MV-4-11 (cell line): Measurements from ENCODE around the gene ARHGAP42.
"Not testable (repeated sequence)": the region's sequence is repeated elsewhere in the genome, so short reads cannot be mapped to it uniquely, and the experiment has no call there.

Source experiments
- DNase-seq: peaks from one replicate; lab custom pipeline; 2025; lab: John Stamatoyannopoulos, UW

Gene ARHGAP42

GRCh38 chr11:100687054-100687629, at the start of gene ARHGAP42:
Gene ARHGAP42 (plus strand): TSS chr11:100687288. CDS start chr11:100687679, 391 bp downstream.
- peak; percentile 32 for DNase-seq

- DNase-seq = no peak
Observed at GRCh38 chr11:100637706-100638105, 49.4 kb upstream of the ARHGAP42 start.

- DNase-seq = no peak
Observed at GRCh38 chr11:100638648-100639047, 48.4 kb upstream of the ARHGAP42 start.

GRCh38 chr11:100639140-100639539, 47.9 kb upstream of the ARHGAP42 start:
- DNase-seq = no peak

GRCh38 chr11:100640071-100640470, 47.0 kb upstream of the ARHGAP42 start:
- DNase-seq = no peak

- DNase-seq = no peak
Observed at GRCh38 chr11:100640646-100641045, 46.4 kb upstream of the ARHGAP42 start.

GRCh38 chr11:100641456-100641855, 45.6 kb upstream of the ARHGAP42 start:
- DNase-seq = no peak

- no peak for DNase-seq
Observed at GRCh38 chr11:100646545-100646944, 40.5 kb upstream of the ARHGAP42 start.

GRCh38 chr11:100647861-100648260, 39.2 kb upstream of the ARHGAP42 start:
- DNase-seq = no peak

- DNase-seq = no peak
Observed at GRCh38 chr11:100663583-100663982, 23.5 kb upstream of the ARHGAP42 start.

- no peak for DNase-seq
Observed at GRCh38 chr11:100663996-100664395, 23.1 kb upstream of the ARHGAP42 start.

GRCh38 chr11:100666816-100667215, 20.3 kb upstream of the ARHGAP42 start:
- DNase-seq = not testable (repeated sequence)

GRCh38 chr11:100667449-100667848, 19.6 kb upstream of the ARHGAP42 start:
- no peak for DNase-seq

- no peak for DNase-seq
Observed at GRCh38 chr11:100670140-100670539, 16.9 kb upstream of the ARHGAP42 start.

GRCh38 chr11:100671471-100671870, 15.6 kb upstream of the ARHGAP42 start:
- no peak for DNase-seq

- no peak for DNase-seq
Observed at GRCh38 chr11:100672498-100673033, 14.5 kb upstream of the ARHGAP42 start.

GRCh38 chr11:100673063-100673462, 14.0 kb upstream of the ARHGAP42 start:
- DNase-seq = no peak

- DNase-seq = no peak
Observed at GRCh38 chr11:100674212-100674611, 12.9 kb upstream of the ARHGAP42 start.

- no peak for DNase-seq
Observed at GRCh38 chr11:100675115-100675650, 11.9 kb upstream of the ARHGAP42 start.

GRCh38 chr11:100676901-100677300, 10.2 kb upstream of the ARHGAP42 start:
- no peak for DNase-seq

- DNase-seq = no peak
Observed at GRCh38 chr11:100677796-100678195, 9.3 kb upstream of the ARHGAP42 start.

GRCh38 chr11:100680070-100680469, 7.0 kb upstream of the ARHGAP42 start:
- DNase-seq = no peak

- peak; percentile 98 for DNase-seq
Observed at GRCh38 chr11:100681064-100681502, 6.0 kb upstream of the ARHGAP42 start.
